Chondrocyte (in vitro differentiated cells): ENCODE data around the gene NHLRC4. TPM values are rescaled to one million over a fixed set of nuclear protein-coding genes. Genes with fewer than 3 reads are reported as not detected.
A peak's percentile ranks its signal among the peaks of the same experiment; 100 is the strongest.

ENCODE experiments used
- DNase-seq: peaks from one replicate; pipeline ENCODE4 v3.0.0; 2021; ENCODE audit warnings: mixed read lengths, low spot score
- H3K27ac Mint-ChIP-seq: one replicate; pipeline ENCODE4 v1.8.0; 2021; ENCODE audit warnings: mild to moderate bottlenecking, moderate library complexity, mixed read lengths; ENCODE audit not compliant: unreplicated experiment
- H3K27me3 Mint-ChIP-seq: 2 replicates; pipeline ENCODE4 v1.8.0; 2021; ENCODE audit warnings: low read depth, mixed read lengths
- H3K36me3 Mint-ChIP-seq: 2 replicates; pipeline ENCODE4 v1.8.0; 2021; ENCODE audit warnings: low read depth, mixed read lengths
- H3K4me1 Mint-ChIP-seq: 2 replicates; pipeline ENCODE4 v1.8.0; 2021; ENCODE audit warnings: low read depth, mild to moderate bottlenecking, mixed read lengths
- H3K4me3 Mint-ChIP-seq: one replicate; pipeline ENCODE4 v1.8.0; 2021; ENCODE audit warnings: mild to moderate bottlenecking, moderate library complexity, mixed read lengths; ENCODE audit not compliant: unreplicated experiment
- H3K9me3 Mint-ChIP-seq: 2 replicates; pipeline ENCODE4 v1.8.0; 2021; ENCODE audit warnings: low read depth, mixed read lengths
- total RNA-seq: library from RNA; stranded (reverse); gene quantifications from 3 replicates; pipeline ENCODE4 v1.2.1, GENCODE V29; 2021
- TF ChIP-seq, protein P1 (sequence below): fragments of 200-600 bp; sonication (generic); IDR thresholded peaks from 2 replicates; pipeline ENCODE4 v1.5.0; 2021; ENCODE audit warnings: antibody characterized with exemption, mild to moderate bottlenecking, moderate library complexity

NHLRC4 gene
- total RNA-seq, 1 donor from 2014 or later = not detected

DNA sequence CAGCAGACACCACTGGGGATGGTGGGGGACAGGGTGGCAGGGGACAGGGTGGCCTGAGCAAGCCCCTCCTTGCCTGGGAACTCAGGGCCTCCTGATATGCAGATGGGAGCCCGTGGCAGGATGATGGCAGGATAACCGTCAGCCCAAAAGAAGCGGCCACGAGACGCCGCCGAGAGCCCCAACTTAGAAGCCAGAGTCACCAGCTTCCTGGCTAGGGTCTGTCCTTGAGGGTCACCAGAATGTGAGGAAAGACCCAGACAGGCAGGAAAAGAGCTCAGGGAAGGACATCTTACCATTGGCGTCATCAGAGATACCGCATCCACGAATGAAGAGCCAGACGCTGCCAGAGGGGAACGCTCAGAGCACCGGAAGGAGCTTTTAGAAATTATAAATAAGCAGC, 42.5 kb downstream of the NHLRC4 start:
- Mint-ChIP-seq H3K9me3 (no peaks in the 10 kb centered on the region), H3K4me1 (peaks cover 2% of the 10 kb centered on the region), H3K4me3 (no peak overlapping the region), H3K27me3 (no peaks in the 10 kb centered on the region), H3K27ac (peak overlapping the region; percentile 59), H3K36me3 (no peaks in the 10 kb centered on the region)
- DNase-seq = no peak
- TF ChIP-seq, protein P1, sequence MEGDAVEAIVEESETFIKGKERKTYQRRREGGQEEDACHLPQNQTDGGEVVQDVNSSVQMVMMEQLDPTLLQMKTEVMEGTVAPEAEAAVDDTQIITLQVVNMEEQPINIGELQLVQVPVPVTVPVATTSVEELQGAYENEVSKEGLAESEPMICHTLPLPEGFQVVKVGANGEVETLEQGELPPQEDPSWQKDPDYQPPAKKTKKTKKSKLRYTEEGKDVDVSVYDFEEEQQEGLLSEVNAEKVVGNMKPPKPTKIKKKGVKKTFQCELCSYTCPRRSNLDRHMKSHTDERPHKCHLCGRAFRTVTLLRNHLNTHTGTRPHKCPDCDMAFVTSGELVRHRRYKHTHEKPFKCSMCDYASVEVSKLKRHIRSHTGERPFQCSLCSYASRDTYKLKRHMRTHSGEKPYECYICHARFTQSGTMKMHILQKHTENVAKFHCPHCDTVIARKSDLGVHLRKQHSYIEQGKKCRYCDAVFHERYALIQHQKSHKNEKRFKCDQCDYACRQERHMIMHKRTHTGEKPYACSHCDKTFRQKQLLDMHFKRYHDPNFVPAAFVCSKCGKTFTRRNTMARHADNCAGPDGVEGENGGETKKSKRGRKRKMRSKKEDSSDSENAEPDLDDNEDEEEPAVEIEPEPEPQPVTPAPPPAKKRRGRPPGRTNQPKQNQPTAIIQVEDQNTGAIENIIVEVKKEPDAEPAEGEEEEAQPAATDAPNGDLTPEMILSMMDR = no peak

- no peak overlapping the region for H3K4me3 Mint-ChIP-seq
- DNase-seq = no peak
Measured at GRCh38 chr16:609984-610383, 43.2 kb downstream of the NHLRC4 start.

GRCh38 chr16:610513-611381, 43.9 kb downstream of the NHLRC4 start:
- Mint-ChIP-seq H3K27me3 (no peaks in the 10 kb centered on the region), H3K9me3 (no peaks in the 10 kb centered on the region), H3K4me1 (peaks cover 2% of the 10 kb centered on the region), H3K4me3 (no peak overlapping the region), H3K36me3 (no peaks in the 10 kb centered on the region), H3K27ac (no peak overlapping the region)
- TF ChIP-seq, protein P1 = peak; percentile 74
- no peak for DNase-seq

More at GRCh38 chr16:609984-610383, 43.2 kb downstream of the NHLRC4 start:
- peaks cover 2% of the 10 kb centered on the region for H3K4me1 Mint-ChIP-seq
- no peaks in the 10 kb centered on the region for H3K36me3 Mint-ChIP-seq
- TF ChIP-seq, protein P1 = no peak
- no peaks in the 10 kb centered on the region for H3K27me3 Mint-ChIP-seq
- H3K27ac Mint-ChIP-seq = no peak overlapping the region
- no peaks in the 10 kb centered on the region for H3K9me3 Mint-ChIP-seq

GRCh38 chr16:615122-615521, 48.3 kb downstream of the NHLRC4 start:
- no peak for DNase-seq
- TF ChIP-seq, protein P1 = no peak
- Mint-ChIP-seq H3K9me3 (no peaks in the 10 kb centered on the region), H3K27me3 (no peaks in the 10 kb centered on the region), H3K4me3 (no peak overlapping the region), H3K4me1 (peaks cover 2% of the 10 kb centered on the region), H3K36me3 (no peaks in the 10 kb centered on the region), H3K27ac (no peak overlapping the region)

- no peaks in the 10 kb centered on the region for H3K36me3 Mint-ChIP-seq
- H3K4me1 Mint-ChIP-seq = peaks cover 6% of the 10 kb centered on the region
- H3K4me3 Mint-ChIP-seq = no peak overlapping the region
- H3K27me3 Mint-ChIP-seq = no peaks in the 10 kb centered on the region
- peak; percentile 91 for DNase-seq
- TF ChIP-seq, protein P1 = no peak
- H3K9me3 Mint-ChIP-seq = no peaks in the 10 kb centered on the region
- H3K27ac Mint-ChIP-seq = no peak overlapping the region
Measured at GRCh38 chr16:616733-617586, 50.2 kb downstream of the NHLRC4 start.
